BLaER1 (cell line): ENCODE measurements around the gene RGS8.

Experiments used
- H3K27ac ChIP-seq: shearing (Covaris generic); formaldehyde crosslinking; 2 replicates; pipeline ENCODE4 v1.8.1; 2022
- H3K27me3 ChIP-seq: shearing (Covaris generic); formaldehyde crosslinking; 2 replicates; pipeline ENCODE4 v1.8.1; 2022
- H3K36me3 ChIP-seq: shearing (Covaris generic); formaldehyde crosslinking; 2 replicates; pipeline ENCODE4 v1.8.1; 2022
- H3K4me1 ChIP-seq: shearing (Covaris generic); formaldehyde crosslinking; 2 replicates; pipeline ENCODE4 v1.8.1; 2022
- H3K4me2 ChIP-seq: shearing (Covaris generic); formaldehyde crosslinking; 2 replicates; pipeline ENCODE4 v1.8.1; 2022
- H3K4me3 ChIP-seq: shearing (Covaris generic); formaldehyde crosslinking; 2 replicates; pipeline ENCODE4 v1.8.1; 2022
- H3K9ac ChIP-seq: shearing (Covaris generic); formaldehyde crosslinking; 2 replicates; pipeline ENCODE4 v1.8.1; 2022
- H3K9me3 ChIP-seq: shearing (Covaris generic); formaldehyde crosslinking; 2 replicates; pipeline ENCODE4 v1.8.1; 2022
- H4K20me1 ChIP-seq: shearing (Covaris generic); formaldehyde crosslinking; 2 replicates; pipeline ENCODE4 v1.8.1; 2022
- Cebpa-rat ChIP-seq: shearing (Covaris generic); IDR thresholded peaks from 2 replicates; pipeline ENCODE4 v1.8.1; 2022

RGS8 gene

DNA sequence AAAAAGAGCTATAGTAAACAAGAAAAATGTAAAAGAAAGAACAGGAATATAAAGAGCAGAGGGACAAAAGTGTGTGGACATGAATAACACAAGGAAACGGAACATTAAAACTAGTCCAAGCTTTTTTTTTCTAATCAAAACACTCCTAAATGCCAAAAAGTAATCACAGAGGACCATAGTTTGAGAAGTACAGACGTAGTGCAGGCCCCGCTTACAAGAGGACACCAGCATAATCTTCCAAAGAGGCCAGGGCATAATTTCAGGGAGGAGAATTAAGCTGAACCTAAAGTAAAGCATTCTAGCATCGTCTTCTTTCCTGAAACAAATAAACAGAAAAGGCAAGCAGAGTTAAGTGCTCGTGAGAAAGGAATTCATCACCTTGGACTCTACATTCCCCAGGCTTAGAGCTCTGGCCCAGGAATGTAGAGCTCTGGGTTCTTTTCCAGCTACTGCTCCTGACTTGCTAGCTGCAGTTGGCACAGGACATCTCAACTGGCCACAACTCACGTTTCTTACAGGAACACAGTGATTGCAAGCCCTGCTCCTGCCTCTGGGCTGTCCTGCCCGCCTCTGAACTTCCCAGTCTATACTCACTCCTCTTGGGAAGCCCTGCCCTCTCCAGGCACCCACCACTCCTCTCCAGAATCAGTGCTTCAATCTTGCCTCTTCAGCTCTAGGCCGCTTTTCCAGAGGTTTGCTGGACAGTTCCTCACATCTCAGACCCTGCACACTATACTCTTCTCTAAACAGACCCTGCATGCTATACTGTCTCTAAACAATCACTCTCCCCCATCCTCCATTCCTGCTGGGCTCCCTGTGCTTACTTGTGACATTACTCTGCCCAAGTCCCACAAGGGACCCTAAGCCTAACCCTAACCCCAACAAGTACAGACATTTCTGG, 9.8 kb downstream of the RGS8 start:
- H3K27me3 ChIP-seq: no peaks in the 10 kb centered on the region
- no peak overlapping the region for H3K4me3 ChIP-seq
- no peak overlapping the region for H3K4me2 ChIP-seq
- H3K4me1 ChIP-seq: peaks cover 19% of the 10 kb centered on the region
- H3K9me3 ChIP-seq: no peaks in the 10 kb centered on the region
- TF ChIP-seq Cebpa-rat: no peak
- H3K27ac ChIP-seq: no peak overlapping the region
- no peaks in the 10 kb centered on the region for H3K36me3 ChIP-seq
- no peaks in the 10 kb centered on the region for H4K20me1 ChIP-seq
- H3K9ac ChIP-seq: no peak overlapping the region

DNA sequence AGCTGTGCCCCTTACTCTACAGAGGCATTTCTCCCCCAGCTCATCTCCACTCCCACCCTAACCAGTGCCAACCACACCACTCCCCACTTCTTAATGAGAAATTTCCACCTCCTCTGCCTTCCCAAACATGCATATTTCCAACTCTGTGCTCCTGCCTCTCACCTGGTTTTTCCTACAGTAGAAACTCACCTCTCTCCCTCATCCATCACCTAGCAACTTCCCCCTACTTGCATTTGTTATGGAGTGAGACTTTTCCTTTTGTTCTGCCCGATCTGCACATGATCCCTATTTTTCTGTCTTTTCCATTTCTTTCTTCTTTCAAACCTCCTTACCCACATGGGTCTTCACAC, 11.9 kb downstream of the RGS8 start:
- Histone ChIP-seq H4K20me1 (no peaks in the 10 kb centered on the region), H3K27ac (no peak overlapping the region), H3K9me3 (no peaks in the 10 kb centered on the region), H3K4me1 (peaks cover 14% of the 10 kb centered on the region), H3K9ac (no peak overlapping the region), H3K27me3 (no peaks in the 10 kb centered on the region), H3K4me2 (no peak overlapping the region), H3K4me3 (no peak overlapping the region), H3K36me3 (no peaks in the 10 kb centered on the region)
- TF ChIP-seq Cebpa-rat: no peak

DNA sequence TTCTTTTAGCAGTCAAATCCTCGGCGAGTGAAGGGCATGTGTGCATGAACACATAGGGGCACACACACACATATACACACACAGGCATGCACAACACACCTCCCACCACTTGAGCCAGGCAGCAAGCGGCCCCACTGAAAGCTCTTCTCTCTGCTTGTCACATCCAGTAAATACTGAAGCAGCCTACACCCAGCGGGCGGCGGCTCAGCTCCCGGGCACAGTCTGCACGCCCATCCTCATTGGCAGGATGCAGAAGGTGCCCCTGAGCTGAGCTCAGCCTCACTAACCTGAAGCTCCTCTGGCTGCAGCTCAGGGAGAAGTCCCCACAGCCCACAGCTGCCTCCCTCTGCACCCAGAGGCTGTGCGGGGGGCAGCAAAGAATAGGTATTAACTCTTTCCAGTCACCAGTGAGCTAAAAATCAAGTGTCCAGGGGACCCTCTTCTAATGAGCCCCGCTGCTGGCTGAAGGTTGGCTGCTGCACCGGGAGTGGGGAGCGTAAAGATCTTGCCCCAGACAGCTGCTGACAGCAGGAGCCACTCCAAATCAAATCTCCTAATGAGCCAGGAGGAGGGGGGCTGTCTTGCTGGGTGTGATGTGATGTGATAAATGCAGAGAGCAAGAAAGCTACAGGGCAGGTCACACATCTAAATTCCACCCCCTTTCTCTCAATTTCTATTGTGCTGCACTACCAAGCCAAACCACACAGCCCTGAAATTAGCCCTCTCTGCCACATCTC, 12.5 kb downstream of the RGS8 start:
- H3K4me2 ChIP-seq: no peak overlapping the region
- H3K36me3 ChIP-seq: no peaks in the 10 kb centered on the region
- H3K9ac ChIP-seq: no peak overlapping the region

DNA sequence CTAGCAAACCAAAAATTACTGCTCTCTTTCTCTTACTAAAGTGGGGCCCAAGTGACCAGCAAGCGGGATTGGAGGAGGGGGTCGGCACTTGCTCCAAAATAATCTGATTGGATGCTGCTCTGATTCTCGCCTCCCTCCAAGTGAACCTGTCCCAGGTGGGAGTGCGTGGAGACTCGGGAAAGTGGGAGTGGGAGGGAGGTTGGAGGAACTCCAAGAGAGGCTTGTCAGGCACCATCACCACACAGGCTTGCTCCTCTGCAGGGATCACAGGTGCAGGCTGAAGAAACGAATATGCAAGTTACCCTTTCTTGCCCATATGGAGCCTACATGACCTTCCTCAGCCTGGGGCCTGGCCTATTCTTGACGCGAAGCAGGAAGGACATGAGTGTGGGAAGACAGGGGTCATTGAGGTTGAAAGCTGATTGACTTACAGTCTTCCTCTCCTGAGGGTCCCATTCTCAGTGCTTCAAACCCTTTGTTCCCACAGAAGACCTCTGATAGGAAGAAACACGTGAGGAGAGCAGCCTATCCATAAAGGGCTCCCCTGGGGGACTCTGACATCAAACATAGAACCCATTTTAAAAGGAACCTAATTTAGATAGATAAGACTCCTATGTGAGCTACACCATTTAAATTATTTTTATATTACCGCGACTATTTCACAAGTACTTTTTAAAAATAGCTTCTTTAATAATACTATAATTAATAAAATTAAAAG, 14.2 kb downstream of the RGS8 start:
- TF ChIP-seq Cebpa-rat: no peak
- H3K9me3 ChIP-seq: no peaks in the 10 kb centered on the region
- H3K36me3 ChIP-seq: no peaks in the 10 kb centered on the region
- H3K4me1 ChIP-seq: peaks cover 6% of the 10 kb centered on the region; the same call in 1 of the 2 replicates
- H3K4me2 ChIP-seq: no peak overlapping the region; the same call in 1 of the 2 replicates
- H4K20me1 ChIP-seq: no peaks in the 10 kb centered on the region
- H3K27ac ChIP-seq: no peak overlapping the region
- H3K4me3 ChIP-seq: no peak overlapping the region
- no peak overlapping the region for H3K9ac ChIP-seq
- H3K27me3 ChIP-seq: no peaks in the 10 kb centered on the region

More for the DNA sequence above, 12.5 kb downstream of the RGS8 start:
- Histone ChIP-seq H3K4me1 (peaks cover 9% of the 10 kb centered on the region; the same call in 1 of the 2 replicates), H3K27me3 (no peaks in the 10 kb centered on the region), H3K9me3 (no peaks in the 10 kb centered on the region), H4K20me1 (no peaks in the 10 kb centered on the region), H3K4me3 (no peak overlapping the region), H3K27ac (no peak overlapping the region)
- no peak for TF ChIP-seq Cebpa-rat

DNA sequence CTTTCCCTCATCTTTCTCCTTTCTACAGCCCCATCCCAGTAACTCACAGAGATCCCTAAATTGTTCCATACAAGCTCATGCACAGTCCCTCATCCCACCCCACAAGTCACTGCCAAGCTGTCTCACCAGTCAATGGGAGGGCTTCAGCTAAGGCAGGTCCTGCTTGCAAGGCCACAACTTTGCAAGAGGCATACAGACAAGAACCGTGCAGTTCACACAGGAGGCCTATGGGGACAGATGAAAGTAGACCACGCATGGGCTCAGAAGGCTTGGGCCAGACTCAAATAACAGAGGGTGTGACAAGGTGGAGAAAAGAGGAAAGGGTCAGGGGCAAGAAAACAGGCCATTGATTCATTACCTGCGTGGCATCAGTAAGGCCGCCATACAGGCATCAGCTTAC, 15.1 kb downstream of the RGS8 start:
- Histone ChIP-seq H3K9me3 (no peaks in the 10 kb centered on the region), H3K4me3 (no peak overlapping the region), H3K36me3 (no peaks in the 10 kb centered on the region), H3K9ac (no peak overlapping the region), H3K4me2 (no peak overlapping the region), H3K27ac (no peak overlapping the region), H3K4me1 (peaks cover 6% of the 10 kb centered on the region; the same call in 1 of the 2 replicates), H3K27me3 (no peaks in the 10 kb centered on the region), H4K20me1 (no peaks in the 10 kb centered on the region)
- TF ChIP-seq Cebpa-rat: no peak

GRCh38 chr1:182668521-182669054, 15.8 kb downstream of the RGS8 start:
- Histone ChIP-seq H3K9me3 (no peaks in the 10 kb centered on the region), H3K4me1 (peaks cover 6% of the 10 kb centered on the region; the same call in 1 of the 2 replicates), H3K9ac (no peak overlapping the region), H3K27me3 (no peaks in the 10 kb centered on the region), H3K36me3 (no peaks in the 10 kb centered on the region), H3K4me3 (no peak overlapping the region), H3K4me2 (no peak overlapping the region), H4K20me1 (no peaks in the 10 kb centered on the region), H3K27ac (no peak overlapping the region)
- TF ChIP-seq Cebpa-rat: no peak

GRCh38 chr1:182667848-182668505, 16.4 kb downstream of the RGS8 start:
- Histone ChIP-seq H3K4me3 (no peak overlapping the region), H3K36me3 (no peaks in the 10 kb centered on the region), H3K9me3 (no peaks in the 10 kb centered on the region), H4K20me1 (no peaks in the 10 kb centered on the region), H3K4me1 (peaks cover 6% of the 10 kb centered on the region; the same call in 1 of the 2 replicates), H3K4me2 (no peak overlapping the region), H3K27me3 (no peaks in the 10 kb centered on the region), H3K9ac (no peak overlapping the region), H3K27ac (no peak overlapping the region)
- no peak for TF ChIP-seq Cebpa-rat

- Histone ChIP-seq H3K9me3 (no peaks in the 10 kb centered on the region), H3K4me1 (peaks cover 6% of the 10 kb centered on the region; the same call in 1 of the 2 replicates), H3K27me3 (no peaks in the 10 kb centered on the region), H3K4me3 (no peak overlapping the region), H3K4me2 (no peak overlapping the region), H3K27ac (no peak overlapping the region), H4K20me1 (no peaks in the 10 kb centered on the region), H3K9ac (no peak overlapping the region), H3K36me3 (no peaks in the 10 kb centered on the region)
- no peak for TF ChIP-seq Cebpa-rat
These were observed 17.7 kb downstream of the RGS8 start for GRCh38 chr1:182666706-182667105.

DNA sequence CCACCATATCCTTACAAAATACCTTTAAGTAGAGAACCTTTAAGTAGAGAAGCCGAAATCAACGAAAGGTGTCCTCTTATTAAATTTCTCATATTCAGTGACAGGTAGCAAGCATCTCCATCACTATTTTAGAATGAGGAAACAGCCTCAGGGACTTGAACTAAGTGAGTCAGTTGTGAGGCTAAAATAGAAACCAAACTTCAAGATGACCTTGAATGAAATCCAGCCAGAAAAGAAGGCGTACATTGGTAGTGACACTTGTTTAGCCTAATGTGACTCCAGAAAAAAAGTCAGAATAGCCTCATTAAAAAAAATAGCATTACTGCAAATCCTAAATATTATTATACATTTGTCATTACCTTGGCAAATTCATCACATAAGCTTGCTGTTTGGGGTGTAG, 20.1 kb downstream of the RGS8 start:
- Histone ChIP-seq H3K9ac (no peak overlapping the region), H3K27ac (no peak overlapping the region), H3K9me3 (no peaks in the 10 kb centered on the region), H4K20me1 (no peaks in the 10 kb centered on the region), H3K4me3 (no peak overlapping the region), H3K27me3 (no peaks in the 10 kb centered on the region), H3K4me1 (no peaks in the 10 kb centered on the region), H3K36me3 (no peaks in the 10 kb centered on the region), H3K4me2 (no peak overlapping the region)
- TF ChIP-seq Cebpa-rat: no peak
